Measurements from ENCODE around the gene NKD2. TPM values are rescaled to one million over a fixed set of nuclear protein-coding genes. Genes with fewer than 3 reads are reported as not detected.
"Not testable (repeated sequence)": the region's sequence is repeated elsewhere in the genome, so short reads cannot be mapped to it uniquely, and the experiment has no call there.

NKD2 gene
- polyA plus RNA-seq, 1 donor from 2014 or later = not detected

DNA sequence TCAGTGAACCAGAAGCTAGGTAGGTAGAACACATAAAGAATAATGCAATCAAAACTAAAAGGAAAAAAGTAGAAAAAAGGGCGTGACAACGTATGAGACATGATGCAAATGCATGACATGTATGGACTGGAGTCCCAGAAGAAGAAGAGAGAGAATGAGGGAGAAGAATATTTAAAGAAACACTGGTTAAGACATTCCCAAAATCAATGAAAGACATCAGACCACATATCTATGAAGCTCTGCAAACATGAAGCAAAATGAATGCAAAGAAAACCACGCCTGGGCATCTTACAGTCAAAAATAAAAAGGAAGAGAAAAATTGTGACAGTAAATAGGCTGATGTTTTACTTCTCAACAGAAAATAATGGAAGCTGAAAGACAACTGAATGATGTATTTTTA, 23.8 kb upstream of the NKD2 start:
- Mint-ChIP-seq H3K27ac (no peak overlapping the region), H3K4me1 (peaks cover 0 to under 1% (median under 1%) of the 10 kb centered on the region in 3 donors), H3K9me3 (peaks cover 19 to 28% (median 23%) of the 10 kb centered on the region in 3 donors), H3K4me3 (peak overlapping the region in 1 of 4 donors; percentile 28), H3K36me3 (peaks cover 2% of the 10 kb centered on the region), H3K27me3 (peaks cover 23% of the 10 kb centered on the region)

DNA sequence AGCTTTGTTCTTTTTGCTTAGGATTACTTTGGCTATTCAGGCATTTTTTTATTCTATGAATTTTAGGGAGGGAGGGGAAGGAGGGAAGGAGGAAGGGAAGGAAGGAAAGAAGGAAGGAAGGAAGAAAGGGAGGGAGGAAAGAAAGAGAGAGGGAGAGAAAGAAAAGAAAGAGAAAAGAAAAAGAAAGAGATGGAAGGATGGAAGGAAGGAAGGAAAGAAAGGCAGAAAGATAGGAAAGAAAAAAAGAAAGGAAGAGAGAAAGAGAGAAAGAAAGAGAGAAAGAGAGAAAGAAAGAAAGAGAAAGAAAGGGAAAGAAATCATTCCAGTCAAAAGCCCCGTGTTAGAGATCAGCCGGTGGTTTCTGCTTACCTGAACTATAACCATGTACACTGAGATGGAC, 20.8 kb upstream of the NKD2 start:
- Mint-ChIP-seq H3K27me3 (peaks cover 37% of the 10 kb centered on the region), H3K27ac (no peak overlapping the region), H3K4me3 (no peak overlapping the region), H3K4me1 (peaks cover 2 to 11% (median 7%) of the 10 kb centered on the region in 3 donors), H3K36me3 (peaks cover 2% of the 10 kb centered on the region), H3K9me3 (peaks cover 21 to 28% (median 23%) of the 10 kb centered on the region in 3 donors)

DNA sequence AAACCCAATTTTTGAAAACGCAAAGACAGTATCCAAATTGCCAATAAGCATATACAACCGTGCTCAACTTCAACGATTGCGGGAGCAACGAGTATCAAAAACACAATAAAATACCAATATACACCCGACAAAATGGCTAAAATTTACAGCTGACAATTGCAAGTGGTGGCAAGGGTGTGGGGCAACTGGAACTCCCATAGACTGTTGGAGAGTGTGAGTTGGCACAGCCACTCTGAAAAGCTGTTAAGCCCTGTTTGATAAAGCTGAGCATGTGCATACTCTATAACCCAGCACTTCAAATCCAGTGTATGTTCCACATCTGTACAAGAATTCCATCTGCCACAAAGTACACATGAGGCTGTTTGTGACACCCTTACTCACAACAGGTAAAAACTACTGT, 20.3 kb upstream of the NKD2 start:
- Mint-ChIP-seq H3K4me1 (peaks cover 2 to 11% (median 7%) of the 10 kb centered on the region in 3 donors), H3K9me3 (peaks cover 21 to 28% (median 23%) of the 10 kb centered on the region in 3 donors)

DNA sequence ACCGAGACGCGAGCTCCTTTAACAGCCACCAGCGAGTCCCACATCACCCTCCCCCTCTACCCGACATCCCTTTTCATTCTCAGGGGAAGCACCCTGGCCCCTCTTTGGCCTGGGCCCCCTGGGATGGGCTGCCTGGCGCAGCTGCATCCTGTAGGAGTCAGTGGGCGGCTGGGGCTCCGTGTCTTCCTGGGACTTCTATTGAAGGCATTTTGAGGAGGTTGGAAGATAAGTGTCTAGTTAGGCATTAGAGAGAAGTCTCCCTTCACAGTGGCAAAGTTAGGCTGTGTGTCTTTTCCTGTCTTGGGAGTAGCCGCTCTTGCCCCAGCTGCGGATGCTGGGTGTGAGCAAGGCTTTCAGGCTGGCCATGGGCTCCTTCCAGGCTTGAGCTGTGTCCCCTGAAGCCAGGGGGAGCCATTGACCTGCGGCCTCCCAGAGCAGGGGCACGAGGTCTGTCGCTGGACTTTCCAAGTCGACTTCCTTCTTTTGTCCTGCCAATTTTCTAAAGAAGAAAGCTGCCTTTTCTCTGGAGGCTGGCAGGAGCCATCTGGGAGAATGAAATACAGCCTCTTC, 18.6 kb upstream of the NKD2 start:
- H3K27ac Mint-ChIP-seq = no peak overlapping the region
- no peak overlapping the region for H3K4me3 Mint-ChIP-seq
- H3K4me1 Mint-ChIP-seq = peaks cover 2 to 11% (median 7%) of the 10 kb centered on the region in 3 donors
- H3K9me3 Mint-ChIP-seq = peaks cover 12 to 14% (median 13%) of the 10 kb centered on the region in 3 donors
- peaks cover 30% of the 10 kb centered on the region for H3K27me3 Mint-ChIP-seq
- peaks cover 7% of the 10 kb centered on the region for H3K36me3 Mint-ChIP-seq

More for the DNA sequence above, 20.3 kb upstream of the NKD2 start:
- H3K27me3 Mint-ChIP-seq = peaks cover 38% of the 10 kb centered on the region
- no peak overlapping the region for H3K4me3 Mint-ChIP-seq
- H3K27ac Mint-ChIP-seq = no peak overlapping the region
- H3K36me3 Mint-ChIP-seq = peaks cover 2% of the 10 kb centered on the region

DNA sequence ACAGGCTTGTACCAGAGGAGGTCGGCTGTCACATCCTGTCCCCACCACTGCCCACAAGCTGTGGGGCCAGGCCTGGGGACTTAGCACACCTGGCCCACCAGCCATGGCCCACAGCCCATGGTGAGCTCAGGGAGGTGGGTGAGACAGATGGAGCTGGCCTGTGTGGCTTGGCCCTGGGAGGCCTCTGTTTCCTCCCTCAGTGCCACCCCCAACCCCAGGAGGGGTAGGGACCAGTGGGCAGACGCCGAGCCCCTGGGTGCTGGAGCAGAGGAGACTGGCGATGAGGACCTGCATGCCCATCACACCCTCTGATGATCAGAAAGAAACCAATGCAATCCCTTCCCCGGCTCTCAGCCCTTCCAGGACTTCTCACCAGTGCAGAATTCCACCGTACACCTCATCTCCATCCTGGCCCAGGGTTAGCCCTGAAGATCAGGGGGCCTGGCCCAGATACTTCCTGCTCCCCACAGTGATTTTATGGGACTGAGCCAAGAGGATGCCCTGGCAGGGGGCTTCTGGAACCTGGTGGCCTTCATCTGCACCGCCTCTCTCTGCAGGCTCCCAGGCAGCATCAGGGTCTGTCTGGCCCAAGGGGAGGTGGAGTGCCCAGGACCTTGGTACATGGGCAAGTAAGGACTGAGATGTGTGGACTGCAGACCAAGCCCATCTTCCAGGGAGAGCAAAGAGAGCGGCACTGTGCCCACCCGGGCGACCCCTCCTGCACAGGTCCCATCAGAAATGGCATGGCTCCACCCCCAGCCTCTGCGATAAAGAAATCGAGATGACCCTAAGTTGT, 16.9 kb upstream of the NKD2 start:
- peaks cover 2 to 11% (median 7%) of the 10 kb centered on the region in 3 donors for H3K4me1 Mint-ChIP-seq
- peaks cover 7% of the 10 kb centered on the region for H3K36me3 Mint-ChIP-seq
- H3K4me3 Mint-ChIP-seq = no peak overlapping the region
- H3K27ac Mint-ChIP-seq = no peak overlapping the region
- peaks cover 28% of the 10 kb centered on the region for H3K27me3 Mint-ChIP-seq
- H3K9me3 Mint-ChIP-seq = peaks cover 8 to 12% (median 8%) of the 10 kb centered on the region in 3 donors

DNA sequence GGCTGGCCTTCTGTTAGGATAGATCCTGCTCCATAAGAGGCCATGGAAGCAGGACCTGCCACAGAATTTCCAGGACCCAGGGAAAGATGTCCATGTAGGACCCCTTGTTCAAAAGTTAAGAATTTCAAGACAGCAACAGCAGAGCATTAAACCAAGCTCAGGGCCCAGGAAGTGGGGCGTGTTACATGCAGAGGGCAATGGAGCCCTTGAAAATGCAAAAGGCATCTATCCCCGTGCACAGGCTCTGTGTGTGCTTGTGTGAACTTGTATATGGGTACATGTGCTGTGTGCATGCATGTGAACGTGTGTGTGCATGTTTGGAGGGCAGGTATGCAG, 14.4 kb upstream of the NKD2 start:
- Mint-ChIP-seq H3K27ac (no peak overlapping the region), H3K4me3 (no peak overlapping the region), H3K36me3 (peaks cover 5% of the 10 kb centered on the region), H3K9me3 (peaks cover 0 to 2% (median 0%) of the 10 kb centered on the region in 3 donors), H3K27me3 (peaks cover 15% of the 10 kb centered on the region), H3K4me1 (peaks cover 3 to 11% (median 7%) of the 10 kb centered on the region in 3 donors)

DNA sequence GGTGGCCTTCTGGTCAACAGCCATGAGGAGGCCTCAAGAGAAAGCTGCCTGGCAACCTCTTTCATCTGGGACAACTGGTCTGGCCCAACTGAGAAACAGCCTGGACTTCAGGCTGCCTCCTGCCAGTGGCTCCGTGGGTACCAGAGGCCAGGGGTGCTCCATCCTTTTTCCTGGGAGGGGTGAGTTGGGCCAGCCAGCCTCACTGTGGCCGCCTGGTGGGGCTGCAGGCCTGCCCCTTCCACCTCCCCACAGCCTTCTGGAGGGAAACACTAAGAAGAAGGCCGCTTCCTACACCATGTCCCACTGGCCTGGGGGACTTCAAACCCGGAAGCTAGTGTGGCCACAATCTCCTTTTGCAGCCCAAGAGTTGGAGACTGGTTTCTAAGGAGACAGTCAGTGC, 13.8 kb upstream of the NKD2 start:
- Mint-ChIP-seq H3K36me3 (peaks cover 5% of the 10 kb centered on the region), H3K27ac (no peak overlapping the region), H3K4me1 (peaks cover 3 to 10% (median 6%) of the 10 kb centered on the region in 3 donors), H3K27me3 (peaks cover 18% of the 10 kb centered on the region), H3K4me3 (no peak overlapping the region), H3K9me3 (peaks cover 0 to 2% (median 0%) of the 10 kb centered on the region in 3 donors)

DNA sequence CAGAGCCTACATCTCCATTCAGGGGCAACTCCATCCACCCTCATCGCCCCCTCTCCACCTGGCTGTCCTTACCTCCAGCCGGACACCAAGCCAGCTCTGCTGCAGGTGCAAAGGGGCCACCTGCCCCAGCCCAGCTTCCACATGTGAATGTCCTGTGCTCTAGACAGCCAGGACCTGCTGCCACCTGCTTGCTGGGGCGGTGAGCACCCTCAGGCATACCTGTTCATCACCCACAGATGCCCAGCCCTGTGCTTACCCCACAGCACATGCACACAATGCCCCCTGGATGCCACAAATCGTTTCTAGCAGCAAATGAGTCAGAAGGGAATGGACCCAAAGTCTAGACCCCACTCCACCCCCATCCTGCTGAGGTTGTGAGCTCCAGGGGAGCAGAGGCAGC, 13.3 kb upstream of the NKD2 start:
- Mint-ChIP-seq H3K27me3 (peaks cover 18% of the 10 kb centered on the region), H3K27ac (no peak overlapping the region), H3K36me3 (peaks cover 5% of the 10 kb centered on the region), H3K4me1 (peaks cover 3 to 5% (median 4%) of the 10 kb centered on the region in 3 donors), H3K4me3 (no peak overlapping the region), H3K9me3 (peaks cover 0 to 2% (median 0%) of the 10 kb centered on the region in 3 donors)

DNA sequence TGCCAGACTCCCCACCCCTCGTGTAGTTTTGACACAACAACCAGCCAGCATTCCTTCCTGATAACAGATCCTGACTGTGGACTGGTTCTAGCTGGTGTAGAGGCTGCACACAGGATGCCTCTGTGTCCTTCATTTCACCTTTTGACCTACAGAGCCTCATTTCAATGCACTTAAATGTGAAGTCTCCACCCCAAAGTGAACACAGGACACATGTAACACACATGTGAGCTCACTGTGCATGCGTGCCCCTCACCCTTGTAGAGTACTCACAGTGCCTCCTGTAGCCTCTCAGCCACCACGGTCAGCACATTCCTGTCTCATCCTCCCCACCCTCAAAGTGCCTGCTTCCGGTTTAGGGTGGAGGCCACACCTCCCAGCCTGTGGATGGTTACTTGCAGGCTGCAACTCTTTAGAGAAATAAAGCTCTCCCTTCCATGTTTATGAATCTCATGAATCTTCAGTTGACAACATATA, 11.6 kb upstream of the NKD2 start:
- Mint-ChIP-seq H3K9me3 (no peaks in the 10 kb centered on the region), H3K27ac (no peak overlapping the region), H3K4me1 (peaks cover 0 to 2% (median 0%) of the 10 kb centered on the region in 3 donors), H3K36me3 (peaks cover 5% of the 10 kb centered on the region), H3K4me3 (no peak overlapping the region), H3K27me3 (peaks cover 15% of the 10 kb centered on the region)

DNA sequence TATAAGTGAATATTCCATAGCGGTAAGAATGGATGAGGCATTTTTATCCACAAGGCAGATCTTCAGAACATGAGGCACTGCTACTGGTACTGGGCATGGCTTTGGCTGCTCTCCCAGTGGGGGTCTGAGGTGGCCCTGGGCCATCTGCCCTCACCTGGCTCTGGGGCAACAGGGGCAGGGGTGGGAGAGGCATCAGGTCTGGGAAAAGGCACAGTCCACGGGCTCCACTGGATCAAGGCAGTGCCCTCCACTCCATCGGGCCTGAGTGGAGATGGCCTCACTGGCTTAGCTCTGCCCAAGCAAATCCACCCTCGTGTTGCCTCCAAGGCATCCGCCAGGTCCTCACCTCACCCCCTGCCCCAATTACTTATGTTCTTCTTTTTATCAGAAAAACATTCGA, 10.9 kb upstream of the NKD2 start:
- Mint-ChIP-seq H3K4me1 (peaks cover 0 to 2% (median 0%) of the 10 kb centered on the region in 3 donors), H3K27me3 (peaks cover 12% of the 10 kb centered on the region), H3K36me3 (peaks cover 5% of the 10 kb centered on the region), H3K9me3 (no peaks in the 10 kb centered on the region), H3K27ac (no peak overlapping the region), H3K4me3 (no peak overlapping the region)

DNA sequence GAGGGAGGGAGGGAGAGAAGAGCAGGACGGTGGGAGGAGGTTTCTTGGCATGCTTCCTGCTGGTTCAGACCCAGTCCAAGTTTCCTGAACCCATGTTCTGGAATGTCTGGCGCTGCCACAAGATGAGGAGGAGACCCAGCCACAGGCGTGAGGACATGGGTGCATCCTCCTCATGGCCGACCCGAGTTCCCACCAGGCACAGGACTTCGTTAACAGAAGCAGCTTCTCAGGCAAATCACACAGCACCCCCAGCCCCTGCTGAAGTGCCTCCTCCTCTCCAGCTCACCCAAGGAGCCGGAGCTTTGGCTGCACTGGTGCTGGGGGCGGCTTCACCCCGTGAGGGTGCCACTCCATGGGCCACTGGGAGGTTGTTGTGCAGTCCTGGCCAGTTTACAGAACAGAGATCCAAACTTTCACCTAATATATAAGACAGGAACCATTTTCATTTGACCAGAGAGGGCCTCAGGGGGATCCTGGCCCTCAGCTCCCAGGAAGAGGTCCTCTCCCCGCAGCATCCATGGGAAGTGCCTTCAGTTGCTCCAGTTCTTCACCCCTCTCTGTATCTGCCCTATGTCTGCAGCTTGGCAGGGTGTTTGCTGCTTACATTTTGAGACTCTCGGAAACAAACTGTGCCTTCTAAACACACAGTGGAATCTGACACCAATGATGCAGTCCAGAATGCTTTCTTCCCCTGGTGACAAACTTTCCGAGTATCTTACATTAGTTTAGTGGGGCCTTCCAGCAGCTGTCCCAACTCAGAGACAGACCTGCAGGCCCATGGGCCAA, 10.2 kb upstream of the NKD2 start:
- H3K27me3 Mint-ChIP-seq = peaks cover 16% of the 10 kb centered on the region
- peaks cover 4% of the 10 kb centered on the region for H3K36me3 Mint-ChIP-seq
- peaks cover 0 to 5% (median 3%) of the 10 kb centered on the region in 3 donors for H3K4me1 Mint-ChIP-seq
- H3K4me3 Mint-ChIP-seq = no peak overlapping the region
- H3K27ac Mint-ChIP-seq = no peak overlapping the region
- no peaks in the 10 kb centered on the region for H3K9me3 Mint-ChIP-seq

DNA sequence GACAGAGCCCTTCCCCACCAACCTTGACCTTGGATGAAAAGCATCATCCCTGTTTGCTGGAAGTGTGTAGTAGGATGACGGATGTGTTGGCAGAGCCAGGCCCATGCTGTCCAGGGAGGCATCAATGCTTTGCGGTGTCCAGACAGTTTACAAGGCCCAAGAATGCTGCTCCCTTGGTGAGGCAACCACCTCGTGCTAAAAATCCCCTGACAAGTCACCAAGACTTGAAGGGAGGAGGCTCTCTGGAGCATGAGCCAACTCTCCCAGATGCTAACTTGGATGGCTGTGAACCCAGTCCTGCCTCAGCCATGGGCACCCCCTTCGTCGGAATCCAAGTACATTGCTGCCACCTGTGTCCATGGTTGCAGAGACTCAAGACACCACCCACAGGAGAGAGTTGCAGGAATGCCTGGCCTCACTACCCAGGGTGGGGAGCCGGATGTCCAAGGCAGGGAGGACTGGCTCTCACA, 9.5 kb upstream of the NKD2 start:
- Mint-ChIP-seq H3K36me3 (no peaks in the 10 kb centered on the region), H3K4me3 (no peak overlapping the region), H3K4me1 (peaks cover 0 to 5% (median 4%) of the 10 kb centered on the region in 3 donors), H3K27me3 (peaks cover 22% of the 10 kb centered on the region), H3K27ac (no peak overlapping the region), H3K9me3 (no peaks in the 10 kb centered on the region)

DNA sequence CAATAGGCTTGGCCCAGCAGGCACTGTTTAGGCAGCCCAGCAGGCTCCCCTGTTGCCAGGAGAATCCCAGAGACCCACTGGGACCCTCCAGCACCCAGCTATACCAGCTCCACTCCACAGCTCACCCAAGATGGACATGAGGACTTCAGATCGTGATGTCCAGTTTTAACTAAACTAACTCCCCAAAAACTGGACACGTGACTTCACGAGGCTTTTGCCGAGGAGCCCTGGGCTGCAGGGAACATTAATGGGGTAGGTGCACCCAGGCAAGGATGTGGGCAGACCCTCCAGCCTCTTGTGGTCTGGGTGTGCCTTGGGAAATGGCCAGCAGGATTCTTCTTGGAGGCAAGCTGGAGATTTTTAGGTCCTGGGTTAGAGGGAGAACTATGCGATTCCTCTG, 8.9 kb upstream of the NKD2 start:
- Mint-ChIP-seq H3K4me1 (peaks cover 0 to 5% (median 4%) of the 10 kb centered on the region in 3 donors), H3K27ac (no peak overlapping the region), H3K27me3 (peaks cover 25% of the 10 kb centered on the region), H3K36me3 (no peaks in the 10 kb centered on the region), H3K9me3 (no peaks in the 10 kb centered on the region), H3K4me3 (no peak overlapping the region)

DNA sequence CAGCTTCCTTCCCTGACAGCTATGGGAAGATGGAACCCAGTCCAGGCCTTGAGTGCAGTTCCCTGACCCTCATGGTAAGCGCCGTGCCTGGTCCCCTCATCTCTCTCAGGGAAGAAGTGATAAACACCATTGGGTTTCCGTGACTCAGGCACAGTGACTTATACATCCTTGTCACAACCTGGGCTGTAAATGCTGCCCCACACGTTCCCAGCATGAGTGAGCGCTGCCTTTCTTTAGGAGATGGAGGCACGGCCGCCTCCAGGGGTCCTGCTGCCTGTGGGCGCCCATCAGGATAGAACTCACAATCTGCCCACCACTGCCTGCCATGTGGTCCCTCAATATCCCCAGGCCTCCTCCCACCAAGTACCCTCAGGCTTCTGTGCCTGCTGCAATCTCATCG, 8.3 kb upstream of the NKD2 start:
- peaks cover 0 to 5% (median 4%) of the 10 kb centered on the region in 3 donors for H3K4me1 Mint-ChIP-seq

DNA sequence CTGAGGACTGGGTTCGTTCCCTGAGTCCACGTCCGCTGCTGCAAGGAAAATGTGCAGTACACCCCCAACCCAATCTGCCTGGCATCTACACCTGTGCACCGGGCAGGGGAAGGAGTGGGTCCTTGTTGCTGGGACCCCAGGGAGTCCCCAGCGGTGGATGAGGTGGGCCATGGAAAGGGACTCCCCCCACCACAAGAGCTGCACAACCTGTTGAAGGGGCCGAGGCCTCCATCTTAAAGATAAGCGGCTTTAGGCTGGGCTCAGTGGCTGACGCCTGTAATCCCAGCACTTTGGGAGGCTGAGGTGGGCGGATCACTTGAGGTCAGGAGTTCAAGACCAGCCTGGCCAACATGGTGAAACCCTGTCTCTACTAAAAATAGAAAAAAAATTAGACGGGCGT, 7.8 kb upstream of the NKD2 start:
- not testable (repeated sequence) for H3K4me3 Mint-ChIP-seq

More for the DNA sequence above, 8.3 kb upstream of the NKD2 start:
- Mint-ChIP-seq H3K36me3 (no peaks in the 10 kb centered on the region), H3K9me3 (no peaks in the 10 kb centered on the region), H3K27ac (no peak overlapping the region), H3K27me3 (peaks cover 25% of the 10 kb centered on the region), H3K4me3 (no peak overlapping the region)

More for the DNA sequence above, 7.8 kb upstream of the NKD2 start:
- H3K27me3 Mint-ChIP-seq = peaks cover 29% of the 10 kb centered on the region
- not testable (repeated sequence) for H3K27ac Mint-ChIP-seq, H3K4me1 Mint-ChIP-seq, H3K36me3 Mint-ChIP-seq, H3K9me3 Mint-ChIP-seq

Data from IgD-negative memory B cell (primary cell).